Stimulated activated CD4-positive, alpha-beta T cell treated with anti-CD3 and anti-CD28 coated beads, Interleukin-1b, Interleukin-23, amount 100 ng/mL, for 24 hours (primary cell): Measurements from ENCODE around the gene SAP130.

ENCODE experiments used
- DNase-seq, 4 experiments: peaks; one replicate each; pipeline ENCODE4 v3.0.0-alpha.2; 2020; ENCODE audit warnings: low read depth in 4 of 4, low spot score in 1 of 4

SAP130 gene

GRCh38 chr2:127897531-127898211, 130.2 kb downstream of the SAP130 start:
- no peak for DNase-seq

GRCh38 chr2:127893494-127893893, 134.4 kb downstream of the SAP130 start:
- no peak for DNase-seq

- no peak for DNase-seq
Measured at GRCh38 chr2:127893033-127893432, 134.8 kb downstream of the SAP130 start.

- DNase-seq = no peak
Measured at GRCh38 chr2:127891811-127892210, 136.0 kb downstream of the SAP130 start.
